ENCODE measurements around the gene LINC00632.

The LINC00632 gene

DNA sequence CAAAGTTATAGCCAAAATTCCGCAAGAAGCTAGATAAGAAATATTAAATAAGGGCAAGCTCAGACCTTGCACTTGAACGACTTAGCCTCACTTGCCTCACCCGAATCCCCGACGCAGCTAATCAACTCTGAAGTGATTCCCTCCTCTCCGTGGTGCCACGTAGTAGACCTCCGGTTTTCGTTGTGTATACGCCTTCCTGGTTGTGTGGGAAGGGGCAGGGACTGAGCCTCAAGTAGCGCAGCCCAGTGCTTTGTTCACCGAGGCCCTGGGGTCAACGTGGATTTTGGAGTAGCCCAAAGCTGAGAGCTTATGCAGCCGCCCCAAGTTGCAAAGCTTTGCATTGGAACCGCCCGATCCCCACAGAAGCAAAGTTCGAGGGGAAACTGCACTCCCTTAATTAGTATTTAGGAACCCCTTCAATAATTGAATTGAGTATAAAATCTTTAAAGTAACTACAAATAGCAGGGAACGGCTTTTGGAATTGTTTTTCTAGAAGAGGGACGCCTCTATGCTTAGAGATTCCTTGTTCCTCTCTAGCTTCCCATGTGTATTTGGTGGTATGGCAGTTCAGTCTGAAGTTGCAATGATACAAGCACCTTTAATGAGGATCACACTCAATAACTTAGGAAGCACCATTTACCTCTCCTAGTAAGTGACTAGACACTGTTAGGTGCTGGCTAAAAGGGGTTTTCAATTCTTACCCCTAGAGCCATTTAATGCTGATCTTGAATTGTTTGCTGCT, 55.7 kb downstream of the LINC00632 start:
- DNase-seq = no peak

DNA sequence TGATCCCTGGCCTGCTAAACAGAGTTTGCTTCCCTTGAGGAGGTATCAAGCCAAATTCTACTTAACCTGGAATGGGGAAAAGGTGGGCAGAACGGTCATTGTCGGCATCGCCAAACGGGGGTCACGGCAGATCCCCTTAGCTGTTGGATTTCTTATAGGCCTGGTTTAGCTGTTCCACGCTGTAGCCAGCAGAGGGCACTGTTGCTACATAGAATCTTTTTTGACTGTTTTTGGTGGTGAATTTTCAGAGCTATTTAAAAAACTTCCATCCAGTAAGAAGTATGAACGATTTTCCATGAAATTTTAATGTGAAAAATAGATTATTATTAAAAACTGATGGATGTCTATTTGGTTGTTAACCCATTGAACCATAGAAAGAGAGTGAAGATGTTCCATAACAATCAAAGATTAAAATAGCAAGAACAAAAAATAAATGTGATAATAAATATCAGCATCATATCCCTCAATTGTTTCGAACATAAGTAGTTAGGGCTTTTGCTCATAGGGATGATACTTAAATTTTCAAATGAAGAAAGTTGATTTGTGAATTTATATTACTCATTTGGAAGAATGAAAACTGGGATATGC, 56.6 kb downstream of the LINC00632 start:
- DNase-seq = peak; percentile 30

DNA sequence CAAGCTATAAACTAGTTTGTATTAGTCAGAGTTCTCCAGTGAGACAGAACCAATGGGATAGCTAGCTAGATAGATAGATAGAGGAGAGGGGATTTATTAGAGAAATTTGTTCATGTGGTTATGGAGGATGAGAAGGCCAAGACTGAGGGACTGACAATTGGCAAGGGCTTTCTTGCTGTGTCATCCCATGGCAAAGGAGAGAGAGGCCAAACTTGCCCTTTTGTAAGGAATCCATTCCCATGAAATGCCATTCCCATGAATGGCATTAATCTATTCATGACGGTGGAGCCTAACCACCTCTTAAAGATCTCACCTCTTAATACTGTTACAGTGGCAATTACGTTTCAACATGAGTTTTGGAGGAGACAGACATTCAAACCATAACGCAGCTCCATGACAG, 58.1 kb downstream of the LINC00632 start:
- DNase-seq = no peak

DNA sequence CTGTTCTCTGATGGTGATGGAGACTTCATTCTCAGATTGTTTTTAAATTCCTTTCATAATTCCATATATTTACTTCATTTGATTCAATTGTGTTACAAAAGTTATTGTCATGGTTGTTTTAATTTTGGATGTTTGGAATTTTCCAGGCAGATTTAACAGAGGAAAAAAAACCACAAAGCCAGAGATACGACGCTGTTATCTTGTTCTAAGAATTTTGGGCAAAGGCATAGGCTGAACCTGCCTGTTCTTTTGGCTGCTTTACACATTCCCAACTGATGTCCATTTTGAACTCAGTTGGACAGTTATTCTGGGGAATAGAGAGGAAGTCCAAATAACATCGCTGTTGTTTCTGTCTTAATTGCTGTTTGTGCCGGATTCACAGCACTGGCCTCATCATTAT, 65.7 kb downstream of the LINC00632 start:
- no peak for DNase-seq

DNA sequence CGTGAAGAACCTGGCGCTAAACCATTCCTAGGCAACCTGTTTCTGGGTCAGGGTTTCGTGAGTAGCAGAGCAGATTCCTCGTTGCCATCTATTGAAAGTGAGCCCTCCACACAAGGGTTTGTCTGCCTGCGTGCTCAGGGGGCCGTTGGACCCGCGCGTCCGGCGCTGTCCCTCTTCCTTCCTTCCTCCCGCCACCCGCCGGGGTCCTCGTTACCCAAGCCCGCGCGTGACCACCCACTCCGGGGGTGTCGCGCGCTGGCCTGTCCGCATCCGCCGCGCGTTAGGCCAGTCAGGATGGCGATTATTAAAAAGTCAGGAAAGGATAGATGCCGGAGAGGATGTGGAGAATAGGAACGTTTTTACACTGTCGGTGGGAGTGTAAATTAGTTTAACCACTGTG, 66.8 kb downstream of the LINC00632 start:
- DNase-seq = no peak

DNA sequence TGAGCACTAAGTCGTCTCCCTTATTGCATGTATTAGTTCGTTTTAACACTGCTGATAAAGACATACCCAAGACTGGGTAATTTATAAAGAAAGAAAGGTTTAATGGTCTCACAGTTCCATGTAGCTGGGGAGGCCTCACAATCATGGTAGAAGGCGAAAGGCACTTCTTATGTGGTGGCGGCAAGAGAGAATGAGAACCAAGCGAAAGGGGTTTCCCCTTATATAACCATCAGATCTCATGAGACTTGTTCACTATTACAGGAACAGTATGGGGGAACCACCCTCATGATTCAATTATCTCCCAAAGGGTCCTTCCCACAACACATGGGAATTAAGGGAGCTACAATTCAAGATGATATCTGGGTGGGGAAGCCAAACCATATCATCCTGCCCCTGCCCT, 85.1 kb downstream of the LINC00632 start:
- DNase-seq = no peak

DNA sequence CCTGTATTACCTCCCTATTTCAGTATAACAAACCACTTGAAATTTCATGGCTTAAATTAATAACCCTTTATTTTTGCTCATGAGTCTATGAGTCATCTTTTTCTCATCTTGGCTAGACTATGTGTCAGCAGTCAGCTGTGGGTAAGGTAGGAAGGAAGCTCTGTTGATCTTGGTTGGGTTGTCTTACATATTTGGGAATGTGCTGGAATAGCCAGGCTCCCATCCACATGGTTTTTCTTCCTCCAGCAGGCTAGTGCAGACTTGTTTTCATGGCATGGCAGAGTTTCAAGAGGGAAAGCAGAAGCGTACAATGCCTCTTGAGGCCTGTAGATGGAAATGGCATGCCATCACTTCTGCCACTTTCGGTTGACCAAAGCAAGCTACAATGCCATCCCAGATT, 89.7 kb downstream of the LINC00632 start:
- DNase-seq = no peak

DNA sequence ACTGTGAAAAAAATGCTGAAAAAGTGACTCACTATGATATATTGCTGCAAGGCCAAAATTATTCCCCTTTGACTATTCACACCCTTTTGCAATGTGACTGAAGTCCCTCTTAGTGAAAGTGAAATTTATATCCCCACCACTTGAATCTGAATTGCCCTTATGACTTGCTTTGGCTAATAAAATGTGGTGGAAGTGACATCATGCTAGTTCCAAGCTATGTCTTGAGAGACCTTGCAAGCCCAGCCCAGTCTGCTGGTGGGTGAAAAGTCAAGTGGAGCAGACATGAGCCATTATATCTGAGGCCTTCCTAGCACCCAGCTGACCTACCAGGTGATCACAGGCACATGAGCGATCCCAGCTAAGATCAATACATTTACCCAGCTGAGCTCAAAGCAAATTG, 94.7 kb downstream of the LINC00632 start:
- no peak for DNase-seq

DNA sequence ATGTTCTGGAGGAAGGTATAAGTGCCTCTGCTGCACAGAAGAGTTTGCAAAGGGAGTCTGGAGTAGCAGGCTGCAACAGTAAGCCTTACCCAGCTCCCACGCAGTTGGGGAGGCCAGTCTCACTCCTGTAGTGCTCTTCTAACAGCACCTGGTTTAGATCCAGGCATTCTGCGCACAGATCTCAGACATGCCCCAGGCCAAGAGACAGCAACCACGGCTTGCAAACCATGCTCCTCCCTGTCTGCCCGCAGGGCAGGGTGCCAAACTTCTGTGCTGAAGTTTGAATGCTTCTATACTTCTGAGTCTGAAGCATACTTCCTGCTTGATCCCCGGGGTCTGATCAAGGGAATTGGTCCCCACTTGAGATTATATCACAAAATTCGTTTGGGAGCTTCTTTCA, 106.3 kb downstream of the LINC00632 start:
- no peak for DNase-seq

DNA sequence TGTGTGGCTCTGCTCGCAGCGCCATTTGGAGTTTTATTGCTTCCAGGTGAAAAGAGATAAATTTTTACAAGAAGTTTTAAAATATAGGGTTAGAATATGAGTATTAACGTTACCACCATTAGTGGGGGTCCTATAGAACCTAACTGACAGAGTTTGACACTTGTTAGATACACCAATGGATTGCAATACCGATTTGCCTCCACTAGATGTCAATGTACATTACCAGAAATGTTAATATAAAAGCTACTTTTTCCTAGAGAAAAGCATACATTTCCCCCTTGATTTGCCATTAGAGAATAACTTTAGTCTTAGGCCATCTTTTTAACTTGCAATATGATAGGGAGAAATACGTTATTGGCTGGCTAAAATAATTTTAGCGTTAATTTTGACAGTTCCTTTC, 108.4 kb downstream of the LINC00632 start:
- DNase-seq = no peak

DNA sequence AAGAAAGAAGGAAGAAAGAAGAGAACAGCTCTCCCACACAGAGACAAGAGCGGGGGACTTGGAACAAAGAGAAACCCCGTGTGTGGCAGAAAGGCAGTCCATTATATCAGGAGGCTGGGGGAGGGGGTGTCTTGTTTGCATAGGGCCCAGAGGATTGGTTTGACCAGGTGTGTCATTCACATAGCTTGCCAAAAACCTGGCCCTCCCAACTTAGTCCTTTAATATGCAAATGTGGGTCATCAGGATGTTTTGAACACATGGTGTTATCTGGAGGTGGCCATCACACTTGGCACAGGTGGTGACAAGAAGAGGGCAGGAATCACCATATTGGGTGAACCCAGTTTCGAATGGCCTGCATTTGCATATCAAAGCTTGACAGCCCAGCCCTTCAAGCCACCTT, 111.7 kb downstream of the LINC00632 start:
- DNase-seq = no peak

DNA sequence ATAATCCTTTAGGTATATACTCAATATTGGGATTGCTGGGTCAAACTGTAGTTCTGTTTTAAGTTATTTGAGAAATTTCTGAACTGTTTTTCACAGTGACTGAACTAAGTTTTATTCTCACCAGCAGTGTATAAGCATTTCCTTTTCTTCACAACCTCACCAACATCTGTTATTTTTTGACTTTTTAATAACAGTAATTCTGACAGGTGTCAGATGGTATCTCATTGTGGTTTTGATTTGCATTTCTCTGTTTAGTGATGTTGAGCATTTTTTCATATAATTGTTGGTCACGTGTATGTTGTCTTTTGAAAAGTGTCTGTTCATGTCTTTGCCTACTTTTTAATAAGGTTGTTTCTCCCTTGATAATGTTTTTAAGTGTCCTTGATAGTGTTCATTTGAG, 112.6 kb downstream of the LINC00632 start:
- no peak for DNase-seq

DNA sequence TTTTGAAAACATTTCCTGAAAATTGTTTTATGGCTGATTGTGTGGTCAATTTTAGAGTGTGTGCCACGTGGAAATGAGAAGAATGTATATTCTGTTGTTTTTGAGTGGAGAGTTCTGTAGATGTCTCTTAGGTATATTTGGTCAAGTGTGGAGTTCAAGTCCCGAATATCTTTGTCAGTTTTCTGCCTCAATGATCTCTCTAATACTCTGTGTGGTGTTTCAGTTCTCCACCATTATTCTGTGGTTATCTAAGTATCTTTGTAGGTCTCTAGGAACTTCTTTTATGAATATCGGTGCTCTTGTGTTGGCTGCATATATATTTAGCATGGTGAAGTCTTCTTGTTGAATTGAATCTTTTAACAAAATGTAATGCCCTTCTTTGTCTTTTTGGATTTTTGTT, 113.3 kb downstream of the LINC00632 start:
- DNase-seq = no peak

DNA sequence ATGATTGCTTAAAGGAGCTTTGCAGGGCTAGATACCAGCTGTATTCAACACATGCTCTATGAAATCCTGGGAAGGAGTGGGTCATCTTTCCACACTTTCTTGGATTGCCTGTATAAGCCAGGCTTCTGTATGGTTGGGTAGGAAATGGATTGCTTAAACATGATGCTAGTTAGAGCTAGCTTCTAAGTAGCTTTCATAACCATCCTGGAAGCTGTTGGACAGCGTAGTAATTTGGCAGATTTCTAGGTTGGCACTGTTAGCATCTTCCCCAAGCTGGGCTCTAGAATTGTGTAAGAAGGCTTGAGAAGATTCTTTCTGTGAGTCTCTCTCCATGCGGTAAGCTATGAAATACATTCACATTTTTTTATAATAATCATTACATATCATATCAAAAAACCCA, 127.3 kb downstream of the LINC00632 start:
- DNase-seq = no peak
